NOMO-1 treated with dmso at 0.1 percent for 144 hours (cell line): ENCODE measurements around the gene ZNF594.
"Not testable (repeated sequence)": the region's sequence is repeated elsewhere in the genome, so short reads cannot be mapped to it uniquely, and the experiment has no call there.

Source experiments
- DNase-seq: peaks from one replicate; lab custom pipeline; 2025; ENCODE audit not compliant: unreplicated experiment; lab: John Stamatoyannopoulos, UW

Gene ZNF594

GRCh38 chr17:5191541-5192417 lies at the start of gene ZNF594:
Gene ZNF594, minus strand, starts transcription at chr17:5191868. Its CDS starts 7,612 bp downstream, at chr17:5184256.
- DNase-seq: peak; percentile 98

- DNase-seq: not testable (repeated sequence)
These were observed 48.1 kb upstream of the ZNF594 start for GRCh38 chr17:5239769-5240168.

GRCh38 chr17:5238333-5238732 lies 46.7 kb upstream of the ZNF594 start:
- no peak for DNase-seq

GRCh38 chr17:5237541-5238016 lies 45.9 kb upstream of the ZNF594 start:
- peak; percentile 67 for DNase-seq

GRCh38 chr17:5236938-5237540 lies 45.4 kb upstream of the ZNF594 start:
- DNase-seq: no peak

GRCh38 chr17:5234645-5235576 lies 43.2 kb upstream of the ZNF594 start, which contains the start of gene SCIMP:
Gene SCIMP, minus strand, starts transcription at chr17:5234860. Its CDS starts 105 bp downstream, at chr17:5234755.
- DNase-seq: peak; percentile 60

- DNase-seq: not testable (repeated sequence)
These were observed 41.8 kb upstream of the ZNF594 start for GRCh38 chr17:5233492-5233891.

GRCh38 chr17:5226940-5227878 lies 35.5 kb upstream of the ZNF594 start:
- DNase-seq: no peak

GRCh38 chr17:5225668-5226457 lies 34.2 kb upstream of the ZNF594 start:
- peak; percentile 10 for DNase-seq

- not testable (repeated sequence) for DNase-seq
These were observed 30.2 kb upstream of the ZNF594 start for GRCh38 chr17:5221912-5222311.

- DNase-seq: no peak
These were observed 28.4 kb upstream of the ZNF594 start for GRCh38 chr17:5220074-5220473.

- no peak for DNase-seq
These were observed 27.9 kb upstream of the ZNF594 start for GRCh38 chr17:5219536-5219935.

GRCh38 chr17:5217562-5217961 lies 25.9 kb upstream of the ZNF594 start:
- not testable (repeated sequence) for DNase-seq

- DNase-seq: no peak
These were observed 19.8 kb upstream of the ZNF594 start for GRCh38 chr17:5211458-5211857.

GRCh38 chr17:5210614-5211252 lies 19.1 kb upstream of the ZNF594 start:
- no peak for DNase-seq

GRCh38 chr17:5210091-5210490 lies 18.4 kb upstream of the ZNF594 start:
- no peak for DNase-seq

- no peak for DNase-seq
These were observed 17.7 kb upstream of the ZNF594 start for GRCh38 chr17:5209396-5209795.

- no peak for DNase-seq
These were observed 12.2 kb upstream of the ZNF594 start for GRCh38 chr17:5203908-5204294.
